Measurements from ENCODE around the gene RASSF4.

GRCh38 chr10:44920252-44920651 lies 39.4 kb upstream of the RASSF4 start:
- no peak for TF ChIP-seq EZH2phosphoT487 (IDR thresholded peaks at IDR 0.05; ENCODE audit: insufficient read depth, low read depth)
- TF ChIP-seq EZH2 (IDR thresholded peaks at IDR 0.05; ENCODE audit: insufficient read depth, poor library complexity, severe bottlenecking) = no peak
